ENCODE data around the gene LAMA2. TPM values are rescaled to one million over a fixed set of nuclear protein-coding genes. Genes with fewer than 3 reads are reported as not detected.

Gene LAMA2
- total and polyA plus RNA-seq, 2 donors from 2014 or later, result 2.2 to 20.8 TPM

GRCh38 chr6:129297592-129297991 lies 414.7 kb downstream of the LAMA2 start:
- no peaks in the 10 kb centered on the region for H3K9me3 ChIP-seq (ENCODE audit: control insufficient read depth in 2 of 3, insufficient read depth in 1 of 3, low read length in 3 of 3)
- intact Hi-C loops (cut with DNase I), result no loop called here
- H3K9ac ChIP-seq (ENCODE audit: low read length in 3 of 3), result no peak overlapping the region
- H3K4me1 ChIP-seq (ENCODE audit: control insufficient read depth in 2 of 3, insufficient read depth in 2 of 3, low read depth in 1 of 3, low read length in 3 of 3), result no peaks in the 10 kb centered on the region
- no peak for TF ChIP-seq CTCF (IDR thresholded peaks at IDR 0.05; ENCODE audit: borderline replicate concordance, extremely low read depth, insufficient read depth)
- H3K4me3 ChIP-seq (ENCODE audit: low read length in 3 of 3), result no peak overlapping the region
- H3K36me3 ChIP-seq (ENCODE audit: control insufficient read depth in 2 of 3, insufficient read depth in 3 of 3, low read length in 3 of 3), result no peaks in the 10 kb centered on the region
- H3K27ac ChIP-seq (ENCODE audit: low read depth in 2 of 2, low read length in 2 of 2), result no peak overlapping the region
- FAIRE-seq (no peak), DNase-seq (no peak)
- H3K27me3 ChIP-seq (ENCODE audit: control insufficient read depth, insufficient read depth, low read length), result no peaks in the 10 kb centered on the region

- no peak overlapping the region for H3K4me3 ChIP-seq (ENCODE audit: low read length in 3 of 3)
- FAIRE-seq (no peak), DNase-seq (no peak)
- TF ChIP-seq CTCF (IDR thresholded peaks at IDR 0.05; ENCODE audit: borderline replicate concordance, extremely low read depth, insufficient read depth), result no peak
- H3K4me1 ChIP-seq (ENCODE audit: control insufficient read depth in 2 of 3, insufficient read depth in 2 of 3, low read depth in 1 of 3, low read length in 3 of 3), result peaks cover 0 to 5% (median 0%) of the 10 kb centered on the region in 3 donors
- no peak overlapping the region for H3K9ac ChIP-seq (ENCODE audit: low read length in 3 of 3)
- intact Hi-C loops (cut with DNase I), result no loop called here
- no peaks in the 10 kb centered on the region for H3K9me3 ChIP-seq (ENCODE audit: control insufficient read depth in 2 of 3, insufficient read depth in 1 of 3, low read length in 3 of 3)
- H3K27ac ChIP-seq (ENCODE audit: low read depth in 2 of 2, low read length in 2 of 2), result no peak overlapping the region
- no peaks in the 10 kb centered on the region for H3K27me3 ChIP-seq (ENCODE audit: control insufficient read depth, insufficient read depth, low read length)
- no peaks in the 10 kb centered on the region for H3K36me3 ChIP-seq (ENCODE audit: control insufficient read depth in 2 of 3, insufficient read depth in 3 of 3, low read length in 3 of 3)
Measured at GRCh38 chr6:129302671-129303070, 419.7 kb downstream of the LAMA2 start.

GRCh38 chr6:129306826-129307225 lies 423.9 kb downstream of the LAMA2 start:
- FAIRE-seq (no peak), DNase-seq (no peak)
- H3K4me3 ChIP-seq (ENCODE audit: low read length in 3 of 3), result no peak overlapping the region
- no peaks in the 10 kb centered on the region for H3K36me3 ChIP-seq (ENCODE audit: control insufficient read depth in 2 of 3, insufficient read depth in 3 of 3, low read length in 3 of 3)
- intact Hi-C loops (cut with DNase I), result no loop called here
- H3K27me3 ChIP-seq (ENCODE audit: control insufficient read depth, insufficient read depth, low read length), result no peaks in the 10 kb centered on the region
- TF ChIP-seq CTCF (IDR thresholded peaks at IDR 0.05; ENCODE audit: borderline replicate concordance, extremely low read depth, insufficient read depth), result no peak
- H3K4me1 ChIP-seq (ENCODE audit: control insufficient read depth in 2 of 3, insufficient read depth in 2 of 3, low read depth in 1 of 3, low read length in 3 of 3), result peaks cover 0 to 5% (median 0%) of the 10 kb centered on the region in 3 donors
- H3K27ac ChIP-seq (ENCODE audit: low read depth in 2 of 2, low read length in 2 of 2), result no peak overlapping the region
- no peak overlapping the region for H3K9ac ChIP-seq (ENCODE audit: low read length in 3 of 3)
- H3K9me3 ChIP-seq (ENCODE audit: control insufficient read depth in 2 of 3, insufficient read depth in 1 of 3, low read length in 3 of 3), result no peaks in the 10 kb centered on the region

- no peaks in the 10 kb centered on the region for H3K36me3 ChIP-seq (ENCODE audit: control insufficient read depth in 2 of 3, insufficient read depth in 3 of 3, low read length in 3 of 3)
- TF ChIP-seq CTCF (IDR thresholded peaks at IDR 0.05; ENCODE audit: borderline replicate concordance, extremely low read depth, insufficient read depth), result no peak
- FAIRE-seq (no peak), DNase-seq (no peak)
- intact Hi-C loops (cut with DNase I), result no loop called here
- H3K9me3 ChIP-seq (ENCODE audit: control insufficient read depth in 2 of 3, insufficient read depth in 1 of 3, low read length in 3 of 3), result no peaks in the 10 kb centered on the region
- H3K27ac ChIP-seq (ENCODE audit: low read depth in 2 of 2, low read length in 2 of 2), result no peak overlapping the region
- H3K4me3 ChIP-seq (ENCODE audit: low read length in 3 of 3), result no peak overlapping the region
- H3K9ac ChIP-seq (ENCODE audit: low read length in 3 of 3), result no peak overlapping the region
- peaks cover 0 to 5% (median 0%) of the 10 kb centered on the region in 3 donors for H3K4me1 ChIP-seq (ENCODE audit: control insufficient read depth in 2 of 3, insufficient read depth in 2 of 3, low read depth in 1 of 3, low read length in 3 of 3)
- no peaks in the 10 kb centered on the region for H3K27me3 ChIP-seq (ENCODE audit: control insufficient read depth, insufficient read depth, low read length)
Measured at GRCh38 chr6:129307845-129308244, 424.9 kb downstream of the LAMA2 start.

Data from kidney (tissue), 14 donors.